ENCODE measurements around the gene PTPN4.

Gene PTPN4

DNA sequence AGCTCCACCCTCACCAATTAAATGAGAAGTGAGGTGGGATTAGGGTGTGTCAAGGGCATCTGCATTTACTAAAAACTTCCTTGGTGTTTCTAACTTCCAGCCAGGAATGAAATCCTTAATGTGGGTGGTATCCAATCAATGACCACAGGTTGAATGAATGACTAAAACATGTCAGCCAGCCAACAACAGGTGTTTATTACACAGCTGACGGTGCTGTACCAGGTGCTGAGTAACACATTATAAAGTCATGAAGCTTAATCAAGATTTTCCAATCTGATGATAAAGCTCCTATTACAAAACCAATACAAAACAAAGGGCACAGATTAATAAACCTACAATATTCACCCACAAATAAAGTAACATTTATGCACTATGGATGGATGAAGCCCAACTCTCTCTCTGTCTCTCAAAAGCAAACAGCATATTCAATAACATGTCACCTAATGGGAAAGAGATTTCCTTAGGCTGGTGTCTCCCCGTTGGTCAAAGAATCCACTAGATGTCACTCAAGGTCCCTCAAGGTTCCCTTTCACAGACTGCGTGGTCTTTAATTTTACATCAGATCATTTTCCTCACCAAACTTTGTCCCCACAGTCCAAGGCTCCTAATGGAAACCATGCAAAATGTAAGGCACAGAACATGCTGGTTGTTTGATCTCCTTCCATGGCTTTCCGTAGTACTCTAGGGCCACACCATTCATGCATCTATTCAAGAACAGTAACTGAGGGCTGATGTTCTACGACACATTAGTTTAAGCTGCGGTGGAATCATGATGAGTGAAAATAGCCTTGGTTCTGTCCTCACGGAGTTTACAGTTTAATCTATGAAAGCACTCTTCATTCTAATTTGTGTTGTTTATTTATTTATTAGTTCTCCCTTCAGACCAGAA lies 6.4 kb upstream of the PTPN4 start:
- Histone ChIP-seq H3K9ac (ENCODE audit: insufficient read length, low read depth) (no peak overlapping the region), H3K36me3 (ENCODE audit: insufficient read depth, insufficient read length, low read length) (no peaks in the 10 kb centered on the region), H3K9me3 (ENCODE audit: insufficient read depth, low read length) (no peaks in the 10 kb centered on the region), H3K4me1 (ENCODE audit: insufficient read depth, insufficient read length) (no peaks in the 10 kb centered on the region), H3K4me3 (ENCODE audit: insufficient read length, low read depth) (no peak overlapping the region), H3K27me3 (ENCODE audit: insufficient read depth, insufficient read length) (no peaks in the 10 kb centered on the region)
- no peak for TF ChIP-seq ZNF274 (IDR thresholded peaks at IDR 0.05; ENCODE audit: low read depth, low read length)
- TF ChIP-seq YY1 (IDR thresholded peaks at IDR 0.05; ENCODE audit: insufficient read depth, insufficient read length) = no peak
- no peak for TF ChIP-seq SUZ12 (IDR thresholded peaks at IDR 0.05; ENCODE audit: extremely low read depth, insufficient read depth, insufficient read length)
- DNase-seq (ENCODE audit: low read depth, low spot score) = peak; percentile 39

DNA sequence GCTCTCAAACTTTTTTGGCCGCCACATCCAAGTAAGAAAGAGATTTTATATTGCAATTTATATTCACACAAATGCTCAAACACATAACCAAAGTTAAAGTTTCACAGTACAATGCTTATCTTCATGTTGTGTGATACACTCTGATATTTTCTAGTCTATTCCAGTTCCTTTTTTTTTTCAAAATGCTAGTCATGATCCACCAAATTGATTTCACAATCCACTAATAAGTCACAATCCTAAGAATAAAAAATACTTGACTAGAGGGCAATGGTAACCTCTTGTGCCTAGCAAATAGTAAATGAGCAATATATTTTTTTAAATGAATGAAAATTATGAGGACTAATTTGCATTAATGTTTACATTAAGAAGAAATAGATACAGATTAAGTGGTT lies 5.8 kb upstream of the PTPN4 start:
- Histone ChIP-seq H3K4me1 (ENCODE audit: insufficient read depth, insufficient read length) (no peaks in the 10 kb centered on the region), H3K36me3 (ENCODE audit: insufficient read depth, insufficient read length, low read length) (no peaks in the 10 kb centered on the region), H3K27me3 (ENCODE audit: insufficient read depth, insufficient read length) (no peaks in the 10 kb centered on the region), H3K9ac (ENCODE audit: insufficient read length, low read depth) (no peak overlapping the region), H3K9me3 (ENCODE audit: insufficient read depth, low read length) (no peaks in the 10 kb centered on the region), H3K4me3 (ENCODE audit: insufficient read length, low read depth) (no peak overlapping the region)
- no peak for TF ChIP-seq ZNF274 (IDR thresholded peaks at IDR 0.05; ENCODE audit: low read depth, low read length)
- no peak for TF ChIP-seq YY1 (IDR thresholded peaks at IDR 0.05; ENCODE audit: insufficient read depth, insufficient read length)
- no peak for TF ChIP-seq SUZ12 (IDR thresholded peaks at IDR 0.05; ENCODE audit: extremely low read depth, insufficient read depth, insufficient read length)
- DNase-seq (ENCODE audit: low read depth, low spot score) = no peak

DNA sequence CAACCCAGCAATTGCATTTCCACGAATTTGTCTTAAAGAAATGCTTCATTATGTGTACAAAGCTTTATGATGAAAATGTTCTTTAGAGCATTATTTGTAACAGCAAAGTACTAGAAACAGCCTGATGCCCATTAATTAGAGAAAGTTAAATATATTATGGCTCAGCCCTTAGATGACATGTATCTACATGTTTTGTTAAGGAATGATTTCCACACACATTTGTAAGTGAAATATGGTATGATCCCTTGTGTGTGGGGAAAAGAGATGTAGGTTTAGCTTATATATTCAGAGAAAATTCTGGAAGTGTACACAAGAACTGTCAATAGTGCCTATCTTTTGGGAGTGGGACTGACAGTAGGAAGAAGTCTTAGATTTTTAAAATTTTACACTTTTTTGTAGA lies 3.8 kb upstream of the PTPN4 start:
- DNase-seq (ENCODE audit: low read depth, low spot score) = no peak
- no peaks in the 10 kb centered on the region for H3K27me3 ChIP-seq (ENCODE audit: insufficient read depth, insufficient read length)
- TF ChIP-seq SUZ12 (IDR thresholded peaks at IDR 0.05; ENCODE audit: extremely low read depth, insufficient read depth, insufficient read length) = no peak
- no peak for TF ChIP-seq ZNF274 (IDR thresholded peaks at IDR 0.05; ENCODE audit: low read depth, low read length)
- no peak for TF ChIP-seq YY1 (IDR thresholded peaks at IDR 0.05; ENCODE audit: insufficient read depth, insufficient read length)
- no peak overlapping the region for H3K9ac ChIP-seq (ENCODE audit: insufficient read length, low read depth)
- H3K9me3 ChIP-seq (ENCODE audit: insufficient read depth, low read length) = no peaks in the 10 kb centered on the region
- H3K4me1 ChIP-seq (ENCODE audit: insufficient read depth, insufficient read length) = no peaks in the 10 kb centered on the region
- no peaks in the 10 kb centered on the region for H3K36me3 ChIP-seq (ENCODE audit: insufficient read depth, insufficient read length, low read length)
- no peak overlapping the region for H3K4me3 ChIP-seq (ENCODE audit: insufficient read length, low read depth)

DNA sequence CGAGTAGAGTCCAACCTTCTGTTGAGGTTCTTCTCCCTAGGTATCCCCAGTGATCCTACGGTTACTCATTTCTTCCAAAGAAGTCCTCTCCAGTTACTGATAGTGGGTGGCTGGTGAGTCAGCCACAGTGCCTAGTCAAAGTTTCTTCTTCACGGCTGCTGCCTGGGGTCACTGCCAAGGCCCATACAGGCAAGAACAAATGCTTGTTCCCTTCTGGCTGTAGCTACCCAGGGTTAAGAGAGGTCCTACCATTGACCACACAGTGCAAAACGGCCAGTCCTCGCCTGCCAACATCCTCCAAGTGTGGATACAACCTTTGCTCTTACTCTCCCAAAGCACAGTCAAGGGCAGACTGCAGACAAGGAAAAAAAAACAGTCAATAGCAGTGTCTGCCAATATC lies 2.9 kb upstream of the PTPN4 start:
- Histone ChIP-seq H3K9ac (ENCODE audit: insufficient read length, low read depth) (no peak overlapping the region), H3K27me3 (ENCODE audit: insufficient read depth, insufficient read length) (no peaks in the 10 kb centered on the region), H3K4me1 (ENCODE audit: insufficient read depth, insufficient read length) (no peaks in the 10 kb centered on the region), H3K9me3 (ENCODE audit: insufficient read depth, low read length) (no peaks in the 10 kb centered on the region), H3K36me3 (ENCODE audit: insufficient read depth, insufficient read length, low read length) (no peaks in the 10 kb centered on the region), H3K4me3 (ENCODE audit: insufficient read length, low read depth) (no peak overlapping the region)
- no peak for DNase-seq (ENCODE audit: low read depth, low spot score)
- no peak for TF ChIP-seq SUZ12 (IDR thresholded peaks at IDR 0.05; ENCODE audit: extremely low read depth, insufficient read depth, insufficient read length)

DNA sequence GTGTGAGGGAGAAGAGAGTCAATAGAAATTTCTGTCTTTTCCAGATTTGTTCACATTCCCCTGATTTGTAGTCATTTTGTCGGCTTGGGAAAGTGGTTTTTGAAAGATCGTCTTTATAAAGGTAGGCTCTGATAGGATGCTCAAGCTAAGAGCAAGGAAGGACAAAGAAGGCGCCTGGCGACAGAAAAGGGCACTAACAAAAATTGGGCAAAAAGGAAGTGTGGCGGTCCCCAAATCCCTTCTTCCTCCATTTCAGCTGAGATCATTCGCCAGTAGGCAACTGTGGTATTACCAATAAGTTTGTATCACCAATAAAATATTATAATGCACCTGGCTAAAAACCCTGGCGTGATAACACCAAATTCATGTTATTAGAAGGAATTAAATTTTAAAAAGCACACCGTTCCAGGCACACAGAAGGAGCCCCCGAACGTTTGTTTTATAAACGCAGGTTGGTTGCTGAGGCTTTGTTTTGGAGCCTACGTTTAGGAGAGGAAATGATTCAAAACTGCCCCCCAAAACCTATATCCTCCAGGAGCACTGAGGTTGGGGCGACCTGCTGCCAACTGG lies 756 bp upstream of the PTPN4 start:
- Histone ChIP-seq H3K9ac (ENCODE audit: insufficient read length, low read depth) (peak overlapping the region; percentile 70), H3K9me3 (ENCODE audit: insufficient read depth, low read length) (no peaks in the 10 kb centered on the region), H3K4me3 (ENCODE audit: insufficient read length, low read depth) (peak overlapping the region; percentile 48), H3K27me3 (ENCODE audit: insufficient read depth, insufficient read length) (no peaks in the 10 kb centered on the region), H3K36me3 (ENCODE audit: insufficient read depth, insufficient read length, low read length) (no peaks in the 10 kb centered on the region), H3K4me1 (ENCODE audit: insufficient read depth, insufficient read length) (no peaks in the 10 kb centered on the region)
- no peak for DNase-seq (ENCODE audit: low read depth, low spot score)
- TF ChIP-seq YY1 (IDR thresholded peaks at IDR 0.05; ENCODE audit: insufficient read depth, insufficient read length) (no peak), SUZ12 (IDR thresholded peaks at IDR 0.05; ENCODE audit: extremely low read depth, insufficient read depth, insufficient read length) (no peak), ZNF274 (IDR thresholded peaks at IDR 0.05; ENCODE audit: low read depth, low read length) (no peak)

DNA sequence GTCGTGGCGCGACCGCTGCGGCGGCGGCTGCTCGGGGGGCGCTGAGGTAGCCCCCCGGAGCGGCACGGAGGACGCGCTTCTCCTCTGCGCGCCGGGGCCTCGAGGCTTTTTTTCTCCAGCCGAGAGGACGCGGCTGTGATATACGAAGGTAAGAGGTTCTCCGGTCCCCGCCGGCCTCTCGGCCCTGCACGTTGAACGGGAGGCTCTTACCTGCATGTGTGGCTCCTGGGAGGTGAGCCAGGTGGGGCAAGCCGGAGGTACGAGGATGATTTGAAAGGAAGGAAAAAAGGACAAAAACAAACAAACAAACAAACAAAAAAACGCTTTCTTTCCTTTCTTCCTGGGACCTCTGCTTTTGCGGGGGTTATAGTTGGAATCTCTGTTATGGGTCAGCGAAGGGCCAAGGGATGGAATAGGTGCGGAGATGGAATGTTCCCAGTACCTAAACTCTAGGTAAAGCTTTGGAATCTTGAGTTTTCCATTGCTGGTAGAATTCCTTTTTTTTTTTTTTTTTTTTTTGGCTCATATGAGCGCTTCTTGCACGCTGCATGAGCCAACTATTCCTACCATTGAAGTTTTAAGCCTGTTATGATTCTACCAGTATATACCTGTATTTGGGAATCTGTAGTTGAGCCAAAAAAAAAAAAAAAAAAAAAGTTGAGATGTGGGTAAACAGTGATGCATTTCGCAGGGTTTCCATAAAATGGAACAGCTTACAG lies 674 bp downstream of the PTPN4 start:
- peak overlapping the region; percentile 90 for H3K9ac ChIP-seq (ENCODE audit: insufficient read length, low read depth)
- H3K4me1 ChIP-seq (ENCODE audit: insufficient read depth, insufficient read length) = no peaks in the 10 kb centered on the region
- H3K9me3 ChIP-seq (ENCODE audit: insufficient read depth, low read length) = no peaks in the 10 kb centered on the region
- no peak for TF ChIP-seq SUZ12 (IDR thresholded peaks at IDR 0.05; ENCODE audit: extremely low read depth, insufficient read depth, insufficient read length)
- TF ChIP-seq ZNF274 (IDR thresholded peaks at IDR 0.05; ENCODE audit: low read depth, low read length) = no peak
- TF ChIP-seq YY1 (IDR thresholded peaks at IDR 0.05; ENCODE audit: insufficient read depth, insufficient read length) = no peak
- H3K4me3 ChIP-seq (ENCODE audit: insufficient read length, low read depth) = peak overlapping the region; percentile 80
- H3K36me3 ChIP-seq (ENCODE audit: insufficient read depth, insufficient read length, low read length) = no peaks in the 10 kb centered on the region
- no peaks in the 10 kb centered on the region for H3K27me3 ChIP-seq (ENCODE audit: insufficient read depth, insufficient read length)
- DNase-seq (ENCODE audit: low read depth, low spot score) = peak; percentile 20

DNA sequence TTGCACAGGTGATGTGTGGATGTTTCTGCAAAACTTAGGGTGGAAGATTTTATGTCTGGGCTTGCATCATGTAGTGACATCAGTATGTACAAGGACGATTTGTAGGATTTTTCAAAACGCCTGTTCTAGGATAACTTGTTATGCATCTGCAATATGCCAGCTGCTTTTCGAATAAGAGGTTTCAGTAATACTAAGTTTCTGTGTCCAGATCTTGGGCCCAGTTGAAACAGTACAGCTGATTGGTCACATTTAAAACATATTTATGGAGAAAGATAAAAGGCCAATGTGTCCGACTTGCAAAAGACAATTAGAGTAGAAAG lies 1.2 kb downstream of the PTPN4 start:
- Histone ChIP-seq H3K36me3 (ENCODE audit: insufficient read depth, insufficient read length, low read length) (no peaks in the 10 kb centered on the region), H3K27me3 (ENCODE audit: insufficient read depth, insufficient read length) (no peaks in the 10 kb centered on the region), H3K4me1 (ENCODE audit: insufficient read depth, insufficient read length) (no peaks in the 10 kb centered on the region), H3K9me3 (ENCODE audit: insufficient read depth, low read length) (no peaks in the 10 kb centered on the region), H3K4me3 (ENCODE audit: insufficient read length, low read depth) (peak overlapping the region; percentile 80), H3K9ac (ENCODE audit: insufficient read length, low read depth) (peak overlapping the region; percentile 90)
- DNase-seq (ENCODE audit: low read depth, low spot score) = no peak
- TF ChIP-seq ZNF274 (IDR thresholded peaks at IDR 0.05; ENCODE audit: low read depth, low read length) (no peak), SUZ12 (IDR thresholded peaks at IDR 0.05; ENCODE audit: extremely low read depth, insufficient read depth, insufficient read length) (no peak), YY1 (IDR thresholded peaks at IDR 0.05; ENCODE audit: insufficient read depth, insufficient read length) (no peak)

Measured in NT2/D1 (cell line).